Endometrial microvascular endothelial cells (primary cell): ENCODE data around the gene PLXDC1. TPM values are rescaled to one million over a fixed set of nuclear protein-coding genes. Genes with fewer than 3 reads are reported as not detected.

ENCODE experiments used
- in situ Hi-C: cut with HindIII; loops from 2 replicates; pipeline ENCODE4 v1.10.0; 2017; ENCODE audit warnings: low sequenced_read_pairs, low pct_unique_long_range_greater_than_20kb; ENCODE audit errors: inconsistent ontology term
- total RNA-seq: library from RNA; depleted of rRNA; stranded (reverse); fragments of >200 nt; gene quantifications from one replicate; pipeline ENCODE4 v1.2.3, GENCODE V29; 2015; ENCODE audit errors: inconsistent ontology term

The PLXDC1 gene
- not detected for total RNA-seq

GRCh38 chr17:39151150-39151942, at the start of gene PLXDC1:
TSS of gene PLXDC1 (minus strand) at chr17:39151637. CDS start at chr17:39151437, 200 bp downstream.
- in situ Hi-C loops: no loop called here

- in situ Hi-C loops: no loop called here
Observed at GRCh38 chr17:39200957-39201510, 49.6 kb upstream of the PLXDC1 start.

- in situ Hi-C loops: no loop called here
Observed at GRCh38 chr17:39200070-39200879, 48.8 kb upstream of the PLXDC1 start, which contains the start of gene RPL19. TSS of gene RPL19 (plus strand) at chr17:39200283. CDS start at chr17:39200345, 62 bp downstream.

- in situ Hi-C loops: no loop called here
Observed at GRCh38 chr17:39199820-39200069, 48.3 kb upstream of the PLXDC1 start.

GRCh38 chr17:39198186-39198566, 46.7 kb upstream of the PLXDC1 start:
- in situ Hi-C loops: no loop called here

GRCh38 chr17:39197380-39198185, 46.1 kb upstream of the PLXDC1 start, which contains the start of gene CACNB1:
TSS of gene CACNB1 (minus strand) at chr17:39197669. CDS start at chr17:39197495, 174 bp downstream.
- in situ Hi-C loops: no loop called here

GRCh38 chr17:39196808-39197291, 45.4 kb upstream of the PLXDC1 start:
- in situ Hi-C loops: no loop called here

GRCh38 chr17:39196241-39196807, 44.9 kb upstream of the PLXDC1 start:
- in situ Hi-C loops: no loop called here

GRCh38 chr17:39195568-39196160, 44.2 kb upstream of the PLXDC1 start:
- in situ Hi-C loops: no loop called here

- in situ Hi-C loops: no loop called here
Observed at GRCh38 chr17:39194985-39195524, 43.6 kb upstream of the PLXDC1 start.

- in situ Hi-C loops: no loop called here
Observed at GRCh38 chr17:39194089-39194984, 42.9 kb upstream of the PLXDC1 start.

GRCh38 chr17:39193346-39193745, 41.9 kb upstream of the PLXDC1 start:
- in situ Hi-C loops: no loop called here

- in situ Hi-C loops: no loop called here
Observed at GRCh38 chr17:39192901-39193300, 41.5 kb upstream of the PLXDC1 start.

- in situ Hi-C loops: no loop called here
Observed at GRCh38 chr17:39191750-39192510, 40.5 kb upstream of the PLXDC1 start.

- in situ Hi-C loops: no loop called here
Observed at GRCh38 chr17:39187152-39187830, 35.9 kb upstream of the PLXDC1 start.

GRCh38 chr17:39186481-39187002, 35.1 kb upstream of the PLXDC1 start:
- in situ Hi-C loops: no loop called here
